Ascending aorta (tissue), 2 donors: Measurements from ENCODE around the gene MOB1B. TPM values are rescaled to one million over a fixed set of nuclear protein-coding genes. Genes with fewer than 3 reads are reported as not detected.
"Not testable (repeated sequence)": the region's sequence is repeated elsewhere in the genome, so short reads cannot be mapped to it uniquely, and the experiment has no call there.

ENCODE experiments used
- DNase-seq, 2 donors: peaks; one replicate each; pipeline ENCODE4 v3.0.0-alpha.2; 2019; ENCODE audit warnings: low spot score in 2 of 2
- H3K27ac ChIP-seq, 2 donors: fragments of 200-600 bp; sonication (generic); one replicate each; pipeline ENCODE4 v1.5.1; 2016 to 2017; ENCODE audit warnings: mild to moderate bottlenecking in 1 of 2
- H3K27me3 ChIP-seq: fragments of 200-600 bp; sonication (generic); one replicate; pipeline ENCODE4 v1.5.1; 2017
- H3K36me3 ChIP-seq, 2 donors: fragments of 200-600 bp; sonication (generic); one replicate each; pipeline ENCODE4 v1.5.1; 2016
- H3K4me1 ChIP-seq, 2 donors: fragments of 200-600 bp; sonication (generic); one replicate each; pipeline ENCODE4 v1.5.1; 2016 to 2017; ENCODE audit warnings: mild to moderate bottlenecking in 1 of 2
- H3K4me3 ChIP-seq, 2 donors: fragments of 200-600 bp; sonication (generic); one replicate each; pipeline ENCODE4 v1.5.1; 2016 to 2017; ENCODE audit warnings: mild to moderate bottlenecking in 1 of 2
- H3K9me3 ChIP-seq, 2 donors: fragments of 200-600 bp; sonication (generic); one replicate each; pipeline ENCODE4 v1.5.1; 2016
- intact Hi-C: fragments of 100-400 bp; cut with DNase I; formaldehyde crosslinking; loops from one replicate; pipeline ENCODE4 v1.15.1; 2023
- total RNA-seq: library from RNA; depleted of rRNA; stranded (reverse); fragments of >200 nt; gene quantifications from one replicate; pipeline ENCODE4 v1.1.0, GENCODE V29; 2016
- TF ChIP-seq, protein P1 (sequence below), 3 experiments: fragments of 200-600 bp in 2 of 3; fragments of 450-650 bp in 1 of 3; sonication (generic) in 2 of 3; IDR thresholded peaks; one replicate each; pipeline ENCODE4 v1.5.1; 2016 to 2019; ENCODE audit warnings: antibody characterized with exemption in 3 of 3, mild to moderate bottlenecking in 1 of 3, moderate library complexity in 1 of 3

Gene MOB1B
- total RNA-seq, 1 donor from 2014 or later: 2.6 TPM

DNA sequence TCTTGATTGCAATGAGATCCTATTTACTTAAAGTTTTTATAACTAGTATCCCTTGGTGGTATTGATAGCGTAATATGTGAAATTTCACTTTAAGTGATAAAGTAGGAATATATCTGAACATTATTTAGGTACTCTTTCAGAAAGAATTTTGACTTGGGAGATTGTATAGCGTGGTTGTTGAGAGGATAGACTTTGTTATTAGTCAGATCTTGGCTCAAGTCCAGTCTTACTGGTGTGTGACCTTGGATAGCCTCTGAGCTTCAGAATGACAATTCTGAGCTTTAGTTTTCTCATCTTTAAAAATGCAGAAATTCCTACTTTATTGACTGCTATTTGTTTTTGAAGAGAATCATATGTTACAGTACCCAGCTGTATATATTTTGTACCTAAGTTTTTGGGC, 123.9 kb downstream of the MOB1B start:
- H3K27me3 ChIP-seq: no peaks in the 10 kb centered on the region
- no peak for DNase-seq
- peaks cover 8 to 21% of the 10 kb centered on the region in 2 donors for H3K36me3 ChIP-seq
- H3K9me3 ChIP-seq: no peaks in the 10 kb centered on the region
- no peak overlapping the region for H3K4me3 ChIP-seq
- no peaks in the 10 kb centered on the region for H3K4me1 ChIP-seq
- intact Hi-C loops: no loop called here
- TF ChIP-seq, protein P1, sequence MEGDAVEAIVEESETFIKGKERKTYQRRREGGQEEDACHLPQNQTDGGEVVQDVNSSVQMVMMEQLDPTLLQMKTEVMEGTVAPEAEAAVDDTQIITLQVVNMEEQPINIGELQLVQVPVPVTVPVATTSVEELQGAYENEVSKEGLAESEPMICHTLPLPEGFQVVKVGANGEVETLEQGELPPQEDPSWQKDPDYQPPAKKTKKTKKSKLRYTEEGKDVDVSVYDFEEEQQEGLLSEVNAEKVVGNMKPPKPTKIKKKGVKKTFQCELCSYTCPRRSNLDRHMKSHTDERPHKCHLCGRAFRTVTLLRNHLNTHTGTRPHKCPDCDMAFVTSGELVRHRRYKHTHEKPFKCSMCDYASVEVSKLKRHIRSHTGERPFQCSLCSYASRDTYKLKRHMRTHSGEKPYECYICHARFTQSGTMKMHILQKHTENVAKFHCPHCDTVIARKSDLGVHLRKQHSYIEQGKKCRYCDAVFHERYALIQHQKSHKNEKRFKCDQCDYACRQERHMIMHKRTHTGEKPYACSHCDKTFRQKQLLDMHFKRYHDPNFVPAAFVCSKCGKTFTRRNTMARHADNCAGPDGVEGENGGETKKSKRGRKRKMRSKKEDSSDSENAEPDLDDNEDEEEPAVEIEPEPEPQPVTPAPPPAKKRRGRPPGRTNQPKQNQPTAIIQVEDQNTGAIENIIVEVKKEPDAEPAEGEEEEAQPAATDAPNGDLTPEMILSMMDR (IDR thresholded peaks at IDR 0.05): no peak
- H3K27ac ChIP-seq: no peak overlapping the region

DNA sequence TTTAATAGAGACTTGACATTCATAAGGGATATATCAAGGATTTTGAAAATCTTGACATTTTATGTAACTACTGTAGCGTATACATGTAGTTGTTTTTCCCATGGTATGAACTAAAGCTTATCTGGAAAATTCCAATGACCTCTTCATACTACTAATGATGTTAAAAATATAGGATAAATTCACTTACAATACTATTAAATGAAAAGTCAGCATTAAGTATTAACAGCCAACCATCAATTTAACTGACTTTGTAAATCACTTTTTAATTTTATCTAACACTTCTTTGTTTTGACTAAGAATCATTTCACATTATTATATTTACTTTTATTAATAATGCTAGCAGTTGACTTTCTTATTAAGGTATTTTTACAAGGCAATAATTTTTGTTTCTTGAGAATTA, 125.4 kb downstream of the MOB1B start:
- Histone ChIP-seq H3K36me3 (peaks cover 13 to 21% of the 10 kb centered on the region in 2 donors), H3K27me3 (no peaks in the 10 kb centered on the region), H3K4me1 (no peaks in the 10 kb centered on the region), H3K9me3 (no peaks in the 10 kb centered on the region), H3K4me3 (no peak overlapping the region), H3K27ac (no peak overlapping the region)
- intact Hi-C loops: no loop called here
- TF ChIP-seq, protein P1 (IDR thresholded peaks at IDR 0.05): no peak
- DNase-seq: no peak

DNA sequence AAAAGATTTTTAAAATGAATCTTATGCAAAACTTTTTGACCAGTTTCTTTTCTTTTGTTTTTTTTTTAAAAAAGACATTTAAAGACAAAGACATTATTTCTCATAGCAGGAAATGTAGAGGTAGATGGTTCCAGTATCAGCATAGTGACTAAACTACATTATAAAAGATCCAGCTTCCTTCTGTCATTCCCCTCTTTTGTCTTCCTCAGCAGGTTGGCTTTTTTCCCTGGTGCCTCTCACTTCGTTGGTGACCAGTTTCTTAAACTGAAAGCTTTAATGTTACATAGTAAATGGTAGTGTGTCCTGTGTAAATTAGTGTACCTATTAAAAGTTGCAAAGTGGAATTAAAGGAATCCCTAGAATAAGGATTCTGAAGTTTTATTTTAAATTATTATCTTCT, 127.3 kb downstream of the MOB1B start:
- DNase-seq: no peak
- Histone ChIP-seq H3K4me1 (no peaks in the 10 kb centered on the region), H3K9me3 (no peaks in the 10 kb centered on the region), H3K36me3 (peaks cover 8 to 12% of the 10 kb centered on the region in 2 donors), H3K27me3 (no peaks in the 10 kb centered on the region), H3K4me3 (no peak overlapping the region), H3K27ac (no peak overlapping the region)
- TF ChIP-seq, protein P1 (IDR thresholded peaks at IDR 0.05): no peak
- intact Hi-C loops: no loop called here

DNA sequence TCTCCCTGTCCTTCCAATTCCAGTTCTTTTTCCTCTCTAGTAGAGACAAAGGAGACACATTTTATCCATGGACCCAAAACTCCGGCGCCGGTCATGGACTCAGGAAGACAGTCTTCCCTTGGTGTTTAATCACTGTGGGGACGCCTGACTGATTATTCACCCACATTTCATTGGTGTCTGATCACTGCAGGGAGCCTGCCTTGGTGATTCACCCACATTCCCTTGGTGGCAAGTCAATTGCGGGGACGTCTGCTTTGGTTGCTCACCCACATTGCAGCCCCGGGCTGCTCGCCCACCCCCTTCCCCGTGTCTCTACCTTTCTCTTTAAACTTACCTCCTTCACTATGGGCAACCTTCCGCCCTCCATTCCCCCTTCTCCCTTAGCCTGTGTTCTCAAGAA, 129.9 kb downstream of the MOB1B start:
- peaks cover 8 to 12% of the 10 kb centered on the region in 2 donors for H3K36me3 ChIP-seq
- intact Hi-C loops, H3K9me3 ChIP-seq, DNase-seq, H3K27me3 ChIP-seq, H3K27ac ChIP-seq, H3K4me1 ChIP-seq, H3K4me3 ChIP-seq: not testable (repeated sequence)

Other genes with a start within 250 kb of the MOB1B start
- gene JCHAIN, start 235.9 kb upstream of the MOB1B start, total RNA-seq: 4.0 TPM
- 3.2 TPM for gene UTP3, start 213.8 kb upstream of the MOB1B start, total RNA-seq
- 11.7 TPM for gene RUFY3, start 180.4 kb upstream of the MOB1B start, total RNA-seq
- gene GRSF1, start 62.5 kb upstream of the MOB1B start, total RNA-seq: 23.3 TPM
- 24.5 TPM for gene DCK, start 91.3 kb downstream of the MOB1B start, total RNA-seq